ENCODE data around the gene ITGAE.
A peak's percentile ranks its signal among the peaks of the same experiment; 100 is the strongest.
"Not testable (repeated sequence)": the region's sequence is repeated elsewhere in the genome, so short reads cannot be mapped to it uniquely, and the experiment has no call there.

The ITGAE gene

GRCh38 chr17:3723556-3724377, 77.2 kb downstream of the ITGAE start, which contains the start of gene HASPIN:
Gene HASPIN (plus strand): TSS chr17:3723903. CDS start chr17:3723936, 33 bp downstream.
- DNase-seq: peak; percentile 96

DNA sequence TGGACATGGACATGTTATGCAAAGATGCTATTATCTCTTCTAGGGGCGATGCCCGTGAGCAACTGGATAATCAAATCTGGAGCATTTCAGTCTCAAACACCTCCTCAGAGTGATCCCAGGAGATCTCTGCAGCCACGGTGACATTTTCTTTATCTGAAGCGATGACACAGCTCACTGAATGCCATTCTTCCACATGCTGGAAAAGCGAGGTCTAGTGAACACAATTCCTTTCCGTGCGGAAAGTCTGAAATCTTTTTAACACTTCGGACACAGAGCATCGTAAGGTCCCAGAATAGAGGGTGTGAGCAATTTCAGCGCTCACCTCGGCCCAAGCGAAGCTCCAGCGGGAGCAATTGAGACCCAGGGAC, 77.8 kb downstream of the ITGAE start:
- no peak for DNase-seq

DNA sequence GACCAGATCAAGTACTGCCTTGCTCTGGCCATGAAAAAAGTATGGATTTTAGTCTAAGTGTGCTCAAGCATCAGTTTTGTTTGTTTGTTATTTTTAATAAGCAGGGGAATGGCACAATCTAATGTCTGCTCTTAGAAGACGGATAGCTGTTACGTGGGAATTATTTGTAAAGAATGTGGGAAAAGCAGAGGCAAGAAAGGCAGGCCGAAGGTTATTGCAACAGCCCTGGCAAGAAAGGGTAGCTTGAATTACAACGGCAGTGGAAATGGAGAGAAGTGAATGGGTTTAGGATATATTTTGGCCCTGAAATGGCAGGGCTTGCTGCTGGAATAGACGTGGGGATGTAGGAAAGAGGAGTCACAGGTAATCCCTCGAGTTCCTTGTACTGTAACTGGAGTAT, 78.3 kb downstream of the ITGAE start:
- no peak for DNase-seq

DNA sequence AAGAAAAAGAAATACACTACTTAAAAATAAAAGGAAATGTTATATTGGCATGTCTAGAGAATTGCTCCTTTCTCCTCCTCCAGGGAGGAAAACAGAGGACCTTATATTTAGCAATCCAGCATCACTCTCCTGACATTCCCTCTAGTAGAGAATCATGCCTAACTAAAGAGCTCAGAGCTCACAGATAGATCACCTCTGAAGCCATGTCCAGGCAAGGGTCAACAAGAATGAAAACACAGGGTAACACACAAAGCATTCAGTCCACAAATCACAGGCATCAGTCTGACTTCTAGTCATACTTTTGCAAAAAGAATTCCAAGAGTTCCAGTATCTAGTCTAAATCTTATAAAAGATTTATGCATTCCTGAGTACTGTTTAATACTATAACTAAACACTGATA, 81.7 kb downstream of the ITGAE start:
- DNase-seq: no peak

DNA sequence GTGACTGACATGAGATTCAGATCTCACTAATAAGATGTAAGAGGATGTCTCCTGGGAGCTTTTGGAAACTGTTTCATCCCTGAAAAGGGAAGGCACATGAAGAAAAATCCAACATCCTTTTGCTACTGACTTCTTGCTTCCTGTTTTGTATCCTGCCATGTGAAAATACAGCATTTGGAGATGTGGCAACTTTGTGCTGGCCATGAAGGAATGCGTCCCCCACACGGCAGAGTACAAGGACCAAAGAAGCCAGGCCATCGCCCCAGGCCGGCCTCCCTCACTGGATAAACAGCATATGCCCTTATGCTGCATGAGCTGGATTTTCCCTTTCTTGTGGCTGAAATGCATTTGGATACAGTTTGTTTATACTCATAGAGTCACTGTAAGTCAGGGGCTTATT, 82.8 kb downstream of the ITGAE start:
- DNase-seq: no peak

- DNase-seq: no peak
Observed at GRCh38 chr17:3715296-3715695, 85.7 kb downstream of the ITGAE start.

DNA sequence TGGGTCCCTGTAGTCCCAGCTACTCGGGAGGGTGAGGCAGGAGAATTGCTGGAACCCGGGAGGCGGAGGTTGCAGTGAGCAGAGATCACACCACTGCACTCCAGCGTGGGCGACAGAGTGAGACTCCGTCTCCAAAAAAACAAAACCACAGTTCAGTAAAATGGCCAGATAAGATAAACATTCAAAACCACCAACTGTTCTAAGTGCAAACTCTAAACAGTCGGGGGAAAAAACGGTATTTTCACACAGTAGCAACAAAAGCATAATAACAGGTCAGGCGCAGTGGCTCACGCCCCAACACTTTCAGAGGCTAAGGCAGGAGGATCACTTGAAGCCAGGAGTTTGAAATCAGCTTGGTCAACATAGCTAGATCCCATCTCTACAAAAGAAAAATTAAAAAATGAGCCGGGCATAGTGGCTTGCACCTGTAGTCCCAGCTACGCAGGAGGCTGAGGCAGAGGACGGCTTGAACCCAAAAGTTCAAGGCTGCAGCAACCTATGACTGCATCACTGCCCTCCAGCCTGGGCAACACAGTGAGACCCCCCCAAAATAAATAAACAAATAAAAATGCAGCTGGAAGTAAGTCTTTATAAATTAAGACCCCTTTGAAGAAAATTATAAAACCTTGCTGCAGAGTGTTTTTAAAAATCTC, 88.1 kb downstream of the ITGAE start:
- no peak for DNase-seq

- peak; percentile 75 for DNase-seq
Observed at GRCh38 chr17:3710951-3711383, 90.0 kb downstream of the ITGAE start.

- no peak for DNase-seq
Observed at GRCh38 chr17:3708366-3708765, 92.6 kb downstream of the ITGAE start.

DNA sequence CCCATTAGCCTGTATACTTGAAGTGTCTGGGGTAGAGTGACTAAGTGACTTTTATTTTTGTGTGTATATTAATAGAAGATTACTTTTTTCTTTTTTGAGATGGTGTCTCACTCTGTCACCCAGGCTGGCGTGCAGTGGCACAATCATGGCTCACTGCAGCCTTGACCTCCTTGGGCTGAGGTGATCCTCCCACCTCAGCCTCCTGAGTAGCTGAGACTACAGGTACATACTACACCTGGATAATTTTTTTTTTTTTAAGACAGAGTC, 95.3 kb downstream of the ITGAE start:
- DNase-seq: not testable (repeated sequence)

- no peak for DNase-seq
Observed at GRCh38 chr17:3704931-3705717, 95.9 kb downstream of the ITGAE start.

- DNase-seq: not testable (repeated sequence)
Observed at GRCh38 chr17:3702041-3702539, 98.9 kb downstream of the ITGAE start.

DNA sequence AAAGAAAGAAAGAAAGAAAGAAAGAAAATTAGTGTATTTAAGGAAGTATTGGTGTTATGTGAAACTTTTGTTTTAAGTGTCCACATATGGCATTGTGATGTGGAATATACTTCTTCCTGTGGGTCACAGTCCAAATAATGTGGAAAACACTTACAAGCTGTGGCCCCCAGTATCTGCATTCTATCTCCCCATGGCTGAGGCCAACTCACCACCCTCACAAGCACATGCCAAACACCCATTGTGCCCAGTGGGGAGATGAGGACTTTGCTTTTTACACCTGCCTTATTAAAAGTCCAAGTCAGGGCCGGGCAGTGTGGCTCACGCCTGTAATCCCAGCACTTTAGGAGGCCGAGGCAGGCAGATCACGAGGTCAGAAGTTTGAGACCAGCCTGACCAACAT, 101.0 kb downstream of the ITGAE start:
- no peak for DNase-seq

DNA sequence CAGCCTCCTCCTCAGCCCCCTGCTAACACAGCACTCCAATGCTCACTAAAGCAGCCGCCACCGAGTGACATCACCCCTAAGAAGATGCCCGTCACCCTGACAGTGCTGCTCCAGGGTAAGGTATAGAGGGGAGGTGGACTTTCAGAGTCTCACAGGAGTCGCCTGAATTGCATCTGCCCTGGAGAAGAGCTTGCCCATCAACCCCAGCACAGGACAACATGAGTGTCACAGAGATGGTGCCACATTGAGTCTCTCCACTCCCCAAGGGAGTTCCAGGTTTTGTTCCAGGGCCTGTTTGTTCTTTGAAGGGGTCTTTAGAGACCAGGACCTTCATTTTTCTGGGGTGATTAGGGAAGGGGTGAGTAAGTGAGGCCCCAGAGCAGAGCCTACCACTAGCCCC, 102.8 kb downstream of the ITGAE start:
- DNase-seq: no peak

- DNase-seq: no peak
Observed at GRCh38 chr17:3697103-3697476, 103.9 kb downstream of the ITGAE start.

DNA sequence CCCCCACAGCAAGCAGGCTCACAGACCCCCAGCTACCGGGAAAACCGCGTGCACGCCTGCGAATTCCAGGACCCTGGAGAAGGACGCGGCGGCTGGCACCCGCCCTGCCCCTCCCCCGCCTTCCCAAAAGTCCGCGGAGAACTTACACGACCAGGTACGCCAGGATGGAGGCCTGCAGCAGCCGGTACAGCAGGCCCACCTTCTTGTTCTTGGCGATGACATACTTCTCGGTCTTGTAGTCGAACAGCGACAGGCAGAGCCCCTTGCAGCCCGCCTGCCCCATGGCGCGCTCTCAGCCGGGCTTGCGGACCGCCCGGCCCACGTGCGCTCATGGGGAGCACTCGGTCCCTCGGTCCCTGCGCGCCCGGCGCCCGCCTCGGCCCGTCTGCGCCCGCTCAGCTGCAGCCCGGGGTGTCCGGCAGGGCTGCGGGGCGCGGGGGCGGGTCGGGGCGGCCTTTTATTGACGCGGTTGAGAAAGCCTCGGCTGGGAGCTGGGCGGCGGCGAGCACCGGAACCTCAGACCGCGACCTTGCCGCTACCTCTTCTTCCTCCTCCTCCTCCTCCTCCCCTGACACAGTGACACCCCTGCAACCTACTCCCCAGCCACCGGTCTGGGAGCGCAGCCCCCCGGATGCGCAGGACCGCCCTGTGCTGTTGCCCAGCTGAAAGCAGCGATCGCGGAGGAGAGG, 105.1 kb downstream of the ITGAE start, which contains the start of gene P2RX5:
TSS of gene P2RX5 (minus strand) at position 433 of the 689 bp plus-strand sequence. CDS start at position 283, 150 bp downstream.
- DNase-seq: peak; percentile 79

- peak; percentile 67 for DNase-seq
Observed at GRCh38 chr17:3695129-3695722, 105.8 kb downstream of the ITGAE start.

DNA sequence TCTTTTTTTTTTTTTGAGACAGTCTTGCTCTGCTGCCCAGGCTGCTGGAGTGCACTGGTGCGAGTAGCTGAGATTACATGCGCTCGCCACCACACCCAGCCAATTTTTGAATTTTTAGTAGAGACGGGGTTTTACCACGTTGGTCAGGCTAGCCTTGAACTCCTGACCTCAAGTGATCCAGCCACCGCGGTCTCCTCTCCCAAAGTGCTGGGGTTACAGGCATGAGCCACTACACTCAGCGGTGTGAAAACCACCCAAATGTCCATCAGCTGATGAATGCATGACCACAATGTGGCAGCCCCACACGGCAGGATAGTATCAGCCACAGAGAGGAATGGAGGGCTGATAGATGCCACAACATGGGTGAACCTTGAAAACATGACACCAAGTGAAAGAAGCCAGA, 107.2 kb downstream of the ITGAE start:
- DNase-seq: peak; percentile 72

DNA sequence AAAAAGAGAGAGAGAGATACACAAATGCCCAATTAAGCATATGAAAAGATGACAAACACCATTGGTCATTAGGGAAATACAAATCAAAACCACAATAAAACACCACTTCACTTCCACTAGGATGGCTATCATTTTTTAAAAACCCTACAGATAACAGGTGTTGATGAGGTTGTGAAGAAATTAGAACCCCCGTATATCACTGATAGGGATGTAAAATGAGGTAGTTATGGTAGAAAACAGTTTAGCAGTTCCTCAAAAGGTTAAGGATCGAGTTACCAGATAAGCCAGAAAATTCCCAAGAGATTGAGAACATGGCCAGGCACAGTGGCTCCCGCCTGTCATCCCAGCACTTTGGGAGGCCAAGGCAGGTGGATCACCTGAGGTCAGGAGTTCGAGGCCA, 107.8 kb downstream of the ITGAE start:
- no peak for DNase-seq

GRCh38 chr17:3692346-3692745, 108.6 kb downstream of the ITGAE start:
- DNase-seq: no peak

- DNase-seq: no peak
Observed at GRCh38 chr17:3691617-3692067, 109.3 kb downstream of the ITGAE start.

DNA sequence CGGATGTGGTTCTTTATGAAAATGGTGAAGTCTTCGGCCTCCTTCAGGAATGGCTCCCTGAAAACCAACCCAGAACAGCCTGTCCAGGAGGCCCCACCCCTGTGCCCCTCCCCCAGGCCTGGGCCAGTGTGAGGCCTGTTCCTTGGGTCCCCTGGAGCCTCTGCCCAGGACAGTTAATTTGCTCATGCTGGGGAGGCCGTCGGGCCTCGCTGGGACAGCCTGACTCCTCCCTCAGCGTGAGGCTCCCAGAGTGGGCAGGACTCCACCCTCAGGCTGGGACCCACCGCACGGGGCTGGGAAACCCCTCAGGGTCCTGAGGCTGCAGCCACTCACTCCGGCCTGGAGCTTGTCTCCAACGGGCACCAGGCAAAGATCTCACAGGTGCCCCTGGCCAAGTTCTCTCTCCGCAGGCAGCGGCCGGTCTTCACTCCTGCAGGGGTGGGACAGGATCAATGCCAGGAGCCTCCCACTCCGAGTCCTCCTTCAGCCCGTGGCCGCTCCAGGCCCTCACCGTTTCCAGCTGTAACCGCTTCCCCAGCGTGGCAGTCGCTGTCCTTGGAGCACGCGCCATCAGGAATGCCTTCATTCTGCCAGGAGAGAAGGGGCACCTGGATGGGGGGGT, 110.8 kb downstream of the ITGAE start:
- DNase-seq: no peak
